SK-N-SH treated with all-trans-retinoic acid at 6 μM for 48 hours (cell line): ENCODE data around the gene SIK3.

Source experiments
- ATAC-seq: fragments of 200-7000 bp; cut with Tn5 transposase; 3 replicates; pipeline ENCODE4 v1.9.1; 2020; ENCODE audit warnings: mild to moderate bottlenecking, moderate library complexity
- ARNTL ChIP-seq: fragments of 450-650 bp; formaldehyde crosslinking; IDR thresholded peaks from 2 replicates; pipeline ENCODE4 v1.5.0; 2020; ENCODE audit warnings: low read depth, mild to moderate bottlenecking, moderate library complexity, borderline replicate concordance
- BACH2 ChIP-seq: fragments of 250-450 bp; sonication (Bioruptor Pico); IDR thresholded peaks from 2 replicates; pipeline ENCODE4 v1.9.0; 2021; ENCODE audit warnings: mild to moderate bottlenecking, borderline replicate concordance
- CREB5 ChIP-seq: fragments of 250-450 bp; sonication (Bioruptor Pico); IDR thresholded peaks from 2 replicates; pipeline ENCODE4 v1.5.1; 2020; ENCODE audit warnings: low read depth, mild to moderate bottlenecking, moderate library complexity
- CSDC2 ChIP-seq: fragments of 250-450 bp; sonication (Bioruptor Pico); IDR thresholded peaks from 2 replicates; pipeline ENCODE4 v1.5.0; 2020; ENCODE audit warnings: mild to moderate bottlenecking, moderate library complexity
- ESRRG ChIP-seq: fragments of 250-450 bp; sonication (Bioruptor Pico); IDR thresholded peaks from 2 replicates; pipeline ENCODE4 v1.6.1; 2021; ENCODE audit warnings: mild to moderate bottlenecking
- GLIS3 ChIP-seq: fragments of 250-450 bp; sonication (Bioruptor Pico); IDR thresholded peaks from 2 replicates; pipeline ENCODE4 v1.5.0; 2020; ENCODE audit warnings: mild to moderate bottlenecking, moderate library complexity
- ISL1 ChIP-seq: fragments of 250-450 bp; sonication (Bioruptor Pico); IDR thresholded peaks from 2 replicates; pipeline ENCODE4 v2.1.2; 2022; ENCODE audit warnings: mild to moderate bottlenecking, moderate library complexity
- OSR1 ChIP-seq: fragments of 250-450 bp; sonication (Bioruptor Pico); IDR thresholded peaks from 2 replicates; pipeline ENCODE4 v1.8.0; 2022; ENCODE audit warnings: moderate library complexity, mild to moderate bottlenecking, inconsistent platforms
- PATZ1 ChIP-seq: fragments of 250-450 bp; sonication (Bioruptor Pico); IDR thresholded peaks from 2 replicates; pipeline ENCODE4 v1.8.0; 2020; ENCODE audit warnings: mild to moderate bottlenecking, moderate library complexity, borderline replicate concordance
- PPARA ChIP-seq: fragments of 250-450 bp; sonication (Bioruptor Pico); IDR thresholded peaks from 2 replicates; pipeline ENCODE4 v1.5.0; 2020; ENCODE audit warnings: mild to moderate bottlenecking, borderline replicate concordance
- RARB ChIP-seq: fragments of 250-450 bp; sonication (Bioruptor Pico); IDR thresholded peaks from 2 replicates; pipeline ENCODE4 v1.8.0; 2021; ENCODE audit warnings: mild to moderate bottlenecking, moderate library complexity
- SNAI2 ChIP-seq: fragments of 250-450 bp; sonication (Bioruptor Pico); IDR thresholded peaks from 2 replicates; pipeline ENCODE4 v1.5.0; 2020; ENCODE audit warnings: mild to moderate bottlenecking, moderate library complexity
- TCF4 ChIP-seq: fragments of 250-450 bp; sonication (Bioruptor Pico); IDR thresholded peaks from 2 replicates; pipeline ENCODE4 v1.8.0; 2021; ENCODE audit warnings: mild to moderate bottlenecking, moderate library complexity, borderline replicate concordance
- TOX ChIP-seq: fragments of 250-450 bp; sonication (Bioruptor Pico); IDR thresholded peaks from 2 replicates; pipeline ENCODE4 v1.8.0; 2021; ENCODE audit warnings: mild to moderate bottlenecking, moderate library complexity, borderline replicate concordance
- ZC3H10 ChIP-seq: fragments of 250-450 bp; sonication (Bioruptor Pico); IDR thresholded peaks from 2 replicates; pipeline ENCODE4 v1.5.1; 2021; ENCODE audit warnings: mild to moderate bottlenecking, moderate library complexity
- ZFP3 ChIP-seq: fragments of 250-450 bp; sonication (Bioruptor Pico); IDR thresholded peaks from 2 replicates; pipeline ENCODE4 v1.5.0; 2020; ENCODE audit warnings: mild to moderate bottlenecking, moderate library complexity
- ZFP30 ChIP-seq: fragments of 450-650 bp; formaldehyde crosslinking; IDR thresholded peaks from 2 replicates; pipeline ENCODE4 v1.5.0; 2022; ENCODE audit warnings: mild to moderate bottlenecking, moderate library complexity
- ZNF565 ChIP-seq: fragments of 450-650 bp; formaldehyde crosslinking; conservative IDR thresholded peaks from 2 replicates; pipeline ENCODE4 v1.5.0; 2020; ENCODE audit warnings: low read depth, mild to moderate bottlenecking, moderate library complexity
- ZNF70 ChIP-seq: fragments of 450-650 bp; formaldehyde crosslinking; IDR thresholded peaks from 2 replicates; pipeline ENCODE4 v1.5.0; 2020; ENCODE audit warnings: mild to moderate bottlenecking, moderate library complexity
- ZNF8 ChIP-seq: fragments of 450-650 bp; formaldehyde crosslinking; IDR thresholded peaks from 2 replicates; pipeline ENCODE4 v1.5.0; 2020; ENCODE audit warnings: mild to moderate bottlenecking, moderate library complexity
- TF ChIP-seq, protein P1 (sequence below): fragments of 250-450 bp; sonication (Bioruptor Pico); IDR thresholded peaks from 2 replicates; pipeline ENCODE4 v1.5.0; 2020; ENCODE audit warnings: mild to moderate bottlenecking, moderate library complexity
- TF ChIP-seq, protein P2 (sequence below): fragments of 250-450 bp; sonication (Bioruptor Pico); IDR thresholded peaks from 2 replicates; pipeline ENCODE4 v1.8.0; 2021; ENCODE audit warnings: low read depth, mild to moderate bottlenecking, moderate library complexity, borderline replicate concordance

SIK3 gene

DNA sequence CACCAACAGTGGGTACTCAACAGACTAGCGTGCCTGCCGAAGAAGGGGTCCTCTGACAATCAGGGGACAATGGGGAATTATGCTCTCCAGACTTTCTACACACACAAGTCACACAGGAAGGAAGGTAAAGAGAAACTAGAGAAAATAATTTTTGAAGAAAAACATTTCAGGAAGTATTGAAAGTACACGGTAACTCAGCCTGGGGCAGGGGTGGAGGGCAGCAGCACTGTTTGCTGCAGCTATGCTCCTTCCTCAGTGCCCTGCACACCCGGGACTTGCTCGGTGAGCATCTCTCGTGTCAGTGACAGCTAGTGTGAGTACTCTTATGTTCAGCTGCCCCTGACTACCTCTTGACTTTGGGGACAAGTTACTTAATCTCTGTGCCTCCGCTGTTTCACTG lies 242.8 kb downstream of the SIK3 start:
- ATAC-seq = no peak
- TF ChIP-seq ARNTL (CRISPR knock-in tag) = no peak
- TF ChIP-seq ZFP3 (CRISPR knock-in tag) = no peak
- no peak for TF ChIP-seq BACH2 (CRISPR knock-in tag)
- TF ChIP-seq CSDC2 (CRISPR knock-in tag) = no peak
- TF ChIP-seq ZC3H10 = no peak
- no peak for TF ChIP-seq ZNF8 (CRISPR knock-in tag)
- no peak for TF ChIP-seq ZNF565 (CRISPR knock-in tag)
- TF ChIP-seq TOX (CRISPR knock-in tag) = no peak
- no peak for TF ChIP-seq ZFP30 (CRISPR knock-in tag)
- no peak for TF ChIP-seq ZNF70
- no peak for TF ChIP-seq ISL1 (CRISPR knock-in tag)
- TF ChIP-seq PPARA (CRISPR knock-in tag) = no peak
- TF ChIP-seq, protein P1, sequence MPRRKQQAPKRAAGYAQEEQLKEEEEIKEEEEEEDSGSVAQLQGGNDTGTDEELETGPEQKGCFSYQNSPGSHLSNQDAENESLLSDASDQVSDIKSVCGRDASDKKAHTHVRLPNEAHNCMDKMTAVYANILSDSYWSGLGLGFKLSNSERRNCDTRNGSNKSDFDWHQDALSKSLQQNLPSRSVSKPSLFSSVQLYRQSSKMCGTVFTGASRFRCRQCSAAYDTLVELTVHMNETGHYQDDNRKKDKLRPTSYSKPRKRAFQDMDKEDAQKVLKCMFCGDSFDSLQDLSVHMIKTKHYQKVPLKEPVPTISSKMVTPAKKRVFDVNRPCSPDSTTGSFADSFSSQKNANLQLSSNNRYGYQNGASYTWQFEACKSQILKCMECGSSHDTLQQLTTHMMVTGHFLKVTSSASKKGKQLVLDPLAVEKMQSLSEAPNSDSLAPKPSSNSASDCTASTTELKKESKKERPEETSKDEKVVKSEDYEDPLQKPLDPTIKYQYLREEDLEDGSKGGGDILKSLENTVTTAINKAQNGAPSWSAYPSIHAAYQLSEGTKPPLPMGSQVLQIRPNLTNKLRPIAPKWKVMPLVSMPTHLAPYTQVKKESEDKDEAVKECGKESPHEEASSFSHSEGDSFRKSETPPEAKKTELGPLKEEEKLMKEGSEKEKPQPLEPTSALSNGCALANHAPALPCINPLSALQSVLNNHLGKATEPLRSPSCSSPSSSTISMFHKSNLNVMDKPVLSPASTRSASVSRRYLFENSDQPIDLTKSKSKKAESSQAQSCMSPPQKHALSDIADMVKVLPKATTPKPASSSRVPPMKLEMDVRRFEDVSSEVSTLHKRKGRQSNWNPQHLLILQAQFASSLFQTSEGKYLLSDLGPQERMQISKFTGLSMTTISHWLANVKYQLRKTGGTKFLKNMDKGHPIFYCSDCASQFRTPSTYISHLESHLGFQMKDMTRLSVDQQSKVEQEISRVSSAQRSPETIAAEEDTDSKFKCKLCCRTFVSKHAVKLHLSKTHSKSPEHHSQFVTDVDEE = no peak
- no peak for TF ChIP-seq OSR1
- no peak for TF ChIP-seq PATZ1 (CRISPR knock-in tag)
- TF ChIP-seq, protein P2, sequence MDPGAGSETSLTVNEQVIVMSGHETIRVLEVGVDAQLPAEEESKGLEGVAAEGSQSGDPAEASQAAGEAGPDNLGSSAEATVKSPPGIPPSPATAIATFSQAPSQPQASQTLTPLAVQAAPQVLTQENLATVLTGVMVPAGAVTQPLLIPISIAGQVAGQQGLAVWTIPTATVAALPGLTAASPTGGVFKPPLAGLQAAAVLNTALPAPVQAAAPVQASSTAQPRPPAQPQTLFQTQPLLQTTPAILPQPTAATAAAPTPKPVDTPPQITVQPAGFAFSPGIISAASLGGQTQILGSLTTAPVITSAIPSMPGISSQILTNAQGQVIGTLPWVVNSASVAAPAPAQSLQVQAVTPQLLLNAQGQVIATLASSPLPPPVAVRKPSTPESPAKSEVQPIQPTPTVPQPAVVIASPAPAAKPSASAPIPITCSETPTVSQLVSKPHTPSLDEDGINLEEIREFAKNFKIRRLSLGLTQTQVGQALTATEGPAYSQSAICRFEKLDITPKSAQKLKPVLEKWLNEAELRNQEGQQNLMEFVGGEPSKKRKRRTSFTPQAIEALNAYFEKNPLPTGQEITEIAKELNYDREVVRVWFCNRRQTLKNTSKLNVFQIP (CRISPR knock-in tag) = no peak
- no peak for TF ChIP-seq ESRRG
- TF ChIP-seq RARB = no peak
- TF ChIP-seq CREB5 (CRISPR knock-in tag) = no peak
- TF ChIP-seq GLIS3 (CRISPR knock-in tag) = no peak

- TF ChIP-seq ISL1 (CRISPR knock-in tag) = no peak
- TF ChIP-seq SNAI2 (CRISPR knock-in tag) = no peak
- ATAC-seq = peak; percentile 84
Observed at GRCh38 chr11:116853461-116854073, 244.7 kb downstream of the SIK3 start.

DNA sequence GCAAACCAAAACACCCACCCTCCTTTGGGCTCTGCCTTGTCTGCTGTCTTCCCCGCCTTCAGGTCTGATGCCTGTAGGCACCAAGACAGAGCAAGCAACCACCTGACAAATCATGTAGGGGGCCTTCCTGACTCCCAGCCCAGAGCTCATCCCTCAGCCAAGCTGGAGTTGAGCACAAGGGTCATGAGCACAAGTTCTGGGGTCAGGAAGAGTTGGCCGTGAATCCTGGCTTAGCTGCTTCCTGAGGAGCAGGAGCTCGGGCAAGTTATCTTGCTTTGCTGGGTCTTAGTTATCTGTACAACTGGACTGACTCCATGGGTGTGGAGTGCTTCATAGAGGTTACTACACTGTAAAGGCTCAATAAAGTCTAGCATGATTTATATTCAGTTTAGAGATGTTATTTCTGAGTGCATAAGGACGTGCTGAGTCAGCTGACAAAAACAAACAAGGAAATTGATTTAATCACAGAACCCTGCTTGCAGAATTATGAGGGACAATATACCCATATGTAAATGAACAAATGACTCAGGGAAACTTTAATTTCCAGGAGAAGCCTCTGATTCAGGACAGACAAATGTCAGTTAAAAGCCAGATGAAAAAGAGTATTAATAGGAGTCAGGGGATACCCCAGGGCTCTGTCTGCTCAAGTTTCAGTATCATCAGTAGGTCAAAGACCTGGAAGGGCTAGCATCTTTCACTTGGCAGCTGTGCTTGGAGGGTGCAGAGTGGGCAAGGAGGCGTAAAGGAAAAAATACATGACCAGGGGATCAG lies 245.8 kb downstream of the SIK3 start:
- peak; percentile 19 for ATAC-seq
- TF ChIP-seq ZFP30 (CRISPR knock-in tag) (no peak), CSDC2 (CRISPR knock-in tag) (no peak), ZNF8 (CRISPR knock-in tag) (no peak), GLIS3 (CRISPR knock-in tag) (no peak), ZFP3 (CRISPR knock-in tag) (no peak), TOX (CRISPR knock-in tag) (no peak), TCF4 (CRISPR knock-in tag) (no peak), BACH2 (CRISPR knock-in tag) (no peak), ZNF565 (CRISPR knock-in tag) (no peak), ARNTL (CRISPR knock-in tag) (no peak), RARB (no peak), ZNF70 (no peak), OSR1 (no peak), ISL1 (CRISPR knock-in tag) (no peak), ESRRG (no peak), ZC3H10 (no peak)
- TF ChIP-seq, protein P2 (CRISPR knock-in tag) = no peak
- TF ChIP-seq, all 23 proteins: peak for 0
